Measurements from ENCODE around the gene HCFC1.

HCFC1 gene

DNA sequence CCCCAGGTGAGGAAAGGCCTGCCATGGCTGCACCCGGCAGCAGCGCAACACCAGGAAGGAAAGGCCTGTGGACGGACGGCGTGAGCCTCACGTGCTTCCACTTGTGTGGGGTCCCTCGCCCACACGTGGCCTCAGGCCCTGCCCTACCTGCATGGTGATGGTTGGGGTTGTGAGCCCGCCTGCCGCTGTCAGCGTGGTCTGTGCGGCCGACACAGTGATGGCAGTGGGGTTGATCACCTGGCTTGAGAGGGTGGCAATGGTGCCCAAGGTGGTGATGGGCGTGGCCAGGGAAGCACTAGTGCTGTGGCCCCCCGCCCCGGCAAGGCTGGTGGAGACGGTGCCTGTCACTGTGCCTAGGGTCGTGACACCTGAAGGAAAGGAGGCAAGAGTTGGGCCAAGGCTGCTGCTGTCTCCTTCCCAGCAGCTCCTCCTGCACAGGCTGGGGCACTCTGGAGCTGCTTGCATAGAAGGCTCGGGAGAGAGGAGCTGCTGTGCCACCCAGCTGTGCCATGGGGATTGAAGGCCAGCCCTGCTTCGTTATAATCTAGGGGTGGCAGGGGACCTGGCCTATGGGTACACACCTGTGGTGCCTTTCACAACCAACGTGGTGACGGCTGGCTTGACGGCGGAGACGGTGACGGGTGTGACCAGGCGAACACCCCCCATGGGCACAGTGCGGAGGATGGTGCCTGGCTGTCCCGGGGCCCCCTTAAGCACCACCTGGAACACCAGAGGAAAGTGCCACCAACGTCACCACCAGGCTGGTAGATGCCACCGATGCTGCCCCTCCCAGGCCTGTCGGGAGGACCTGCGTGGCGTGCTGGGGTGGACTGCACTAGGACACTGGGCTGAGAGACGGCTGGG, 15.3 kb downstream of the HCFC1 start:
- DNase-seq: no peak

GRCh38 chrX:153955228-153955732, 16.3 kb downstream of the HCFC1 start:
- no peak for DNase-seq

- DNase-seq: no peak
Observed at GRCh38 chrX:153954558-153955227, 16.9 kb downstream of the HCFC1 start.

DNA sequence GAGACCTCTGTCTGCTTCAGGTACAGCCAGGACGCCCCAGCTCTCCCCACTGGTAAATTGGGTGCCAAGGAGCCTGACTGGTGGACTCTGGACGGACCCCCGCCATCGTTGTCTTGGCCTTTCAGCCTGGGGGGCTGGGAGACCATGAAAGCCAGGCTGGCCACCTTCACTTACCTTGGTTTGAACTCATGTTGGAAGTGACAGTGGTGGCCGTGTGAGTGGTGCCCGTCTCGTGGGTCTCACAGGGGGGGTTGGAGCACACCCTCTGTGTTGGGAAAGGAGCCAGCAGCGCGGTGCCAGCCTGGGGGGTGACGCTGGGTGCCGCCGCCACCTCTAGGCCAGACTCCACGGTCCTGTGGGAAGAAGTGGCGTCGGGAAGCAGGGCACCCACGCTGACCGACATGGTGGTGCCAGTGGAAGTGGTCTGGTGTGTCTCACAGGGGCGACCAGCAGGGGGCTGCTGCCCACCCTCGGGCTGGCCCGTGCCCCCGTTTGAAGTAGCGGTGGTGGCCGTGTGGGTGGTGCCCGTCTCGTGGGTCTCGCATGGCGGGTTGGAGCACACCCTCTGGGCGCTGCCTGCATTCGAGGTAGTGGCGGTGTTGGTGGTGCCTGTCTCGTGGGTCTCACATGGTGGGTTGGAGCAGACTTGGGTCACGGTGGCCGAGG, 17.6 kb downstream of the HCFC1 start:
- DNase-seq: no peak

DNA sequence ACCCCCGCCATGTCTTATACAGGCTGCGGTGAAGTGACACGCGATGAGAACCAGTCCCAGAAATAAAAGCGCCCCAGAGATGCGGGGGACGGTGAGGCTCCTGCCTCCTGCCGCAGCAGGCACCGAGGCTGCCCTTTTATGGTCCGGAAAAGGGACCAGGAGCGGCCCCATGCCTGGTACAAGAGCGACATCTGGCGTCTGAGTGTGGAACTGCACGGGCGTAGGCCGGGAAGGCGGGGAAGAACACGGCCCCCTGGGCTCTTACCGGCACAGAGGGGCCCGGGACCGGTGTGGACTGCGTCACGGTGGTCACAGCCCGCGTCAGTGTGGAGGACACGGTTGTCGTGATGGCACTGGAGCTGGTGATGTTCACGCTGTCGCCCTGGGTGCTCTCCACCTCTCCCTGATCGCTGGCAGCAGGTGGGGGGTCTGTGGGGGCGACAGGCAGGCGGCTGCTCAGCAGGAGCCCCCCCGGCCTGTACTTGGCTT, 18.2 kb downstream of the HCFC1 start:
- peak; percentile 32 for DNase-seq

DNA sequence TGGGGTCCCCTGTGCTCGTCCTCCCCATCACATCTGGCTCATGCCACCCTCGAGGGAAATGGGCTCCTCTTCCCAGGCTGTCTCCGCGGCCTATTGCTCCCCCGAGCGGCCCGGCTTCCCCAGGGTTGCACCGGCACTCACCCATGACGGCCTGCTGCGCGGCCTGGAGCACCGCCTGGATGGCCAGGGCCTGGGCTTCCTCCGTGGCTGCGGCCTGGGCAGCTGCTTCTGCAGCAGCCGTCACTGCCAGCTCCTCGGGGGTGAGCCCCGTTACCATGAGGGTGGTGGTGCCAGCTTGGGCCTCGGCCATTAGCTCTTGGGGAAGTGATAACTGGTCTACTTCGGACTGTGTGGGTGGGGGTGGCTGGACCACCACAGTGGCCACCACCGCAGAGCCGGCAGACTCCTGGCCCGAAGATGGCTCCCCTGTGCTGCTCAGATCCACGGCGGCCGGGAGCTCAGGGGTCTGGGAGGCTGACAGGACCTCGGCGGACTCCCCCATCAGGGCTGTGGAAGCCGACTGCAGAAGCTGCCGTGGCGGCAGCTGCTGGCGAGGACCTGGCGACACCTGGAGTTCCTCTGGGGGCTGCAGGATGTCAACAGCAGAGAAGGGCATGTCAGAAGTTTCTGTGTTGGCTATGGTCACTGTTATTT, 19.1 kb downstream of the HCFC1 start:
- no peak for DNase-seq

DNA sequence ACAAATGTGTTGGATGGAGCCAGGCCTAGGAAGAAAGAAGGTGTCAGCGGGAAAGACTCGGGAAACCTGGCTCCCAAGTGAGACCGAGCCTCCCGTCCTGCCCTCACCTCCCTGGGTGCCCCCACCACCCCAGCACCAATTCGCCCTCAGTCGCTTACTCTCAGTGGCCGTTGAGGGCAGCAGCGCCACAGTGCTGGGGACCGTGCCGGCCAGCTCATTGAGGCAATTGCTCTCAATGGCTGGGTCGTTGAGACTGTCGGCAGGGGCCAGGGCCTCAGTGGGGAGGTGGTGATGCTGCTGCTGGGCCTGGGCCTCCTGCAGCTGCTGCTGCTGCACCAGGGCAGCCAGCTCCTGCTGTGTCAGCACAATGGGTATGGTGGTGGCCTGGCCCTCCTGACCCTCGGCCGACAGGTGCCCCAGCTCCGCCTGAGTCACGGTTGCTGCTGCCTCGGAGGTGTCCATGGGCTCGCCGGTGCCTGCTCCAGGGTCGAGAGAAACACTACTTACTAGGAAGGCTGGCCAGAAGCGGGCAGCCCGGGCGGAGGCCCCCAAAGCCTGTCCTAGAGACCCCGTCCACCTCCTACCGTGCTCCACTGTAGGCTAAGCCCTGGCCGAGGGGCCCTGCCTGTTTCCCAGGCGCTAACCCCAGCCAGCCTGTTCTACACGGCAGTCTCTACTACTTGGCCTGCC, 19.8 kb downstream of the HCFC1 start:
- no peak for DNase-seq

GRCh38 chrX:153950127-153950526, 21.5 kb downstream of the HCFC1 start:
- no peak for DNase-seq

DNA sequence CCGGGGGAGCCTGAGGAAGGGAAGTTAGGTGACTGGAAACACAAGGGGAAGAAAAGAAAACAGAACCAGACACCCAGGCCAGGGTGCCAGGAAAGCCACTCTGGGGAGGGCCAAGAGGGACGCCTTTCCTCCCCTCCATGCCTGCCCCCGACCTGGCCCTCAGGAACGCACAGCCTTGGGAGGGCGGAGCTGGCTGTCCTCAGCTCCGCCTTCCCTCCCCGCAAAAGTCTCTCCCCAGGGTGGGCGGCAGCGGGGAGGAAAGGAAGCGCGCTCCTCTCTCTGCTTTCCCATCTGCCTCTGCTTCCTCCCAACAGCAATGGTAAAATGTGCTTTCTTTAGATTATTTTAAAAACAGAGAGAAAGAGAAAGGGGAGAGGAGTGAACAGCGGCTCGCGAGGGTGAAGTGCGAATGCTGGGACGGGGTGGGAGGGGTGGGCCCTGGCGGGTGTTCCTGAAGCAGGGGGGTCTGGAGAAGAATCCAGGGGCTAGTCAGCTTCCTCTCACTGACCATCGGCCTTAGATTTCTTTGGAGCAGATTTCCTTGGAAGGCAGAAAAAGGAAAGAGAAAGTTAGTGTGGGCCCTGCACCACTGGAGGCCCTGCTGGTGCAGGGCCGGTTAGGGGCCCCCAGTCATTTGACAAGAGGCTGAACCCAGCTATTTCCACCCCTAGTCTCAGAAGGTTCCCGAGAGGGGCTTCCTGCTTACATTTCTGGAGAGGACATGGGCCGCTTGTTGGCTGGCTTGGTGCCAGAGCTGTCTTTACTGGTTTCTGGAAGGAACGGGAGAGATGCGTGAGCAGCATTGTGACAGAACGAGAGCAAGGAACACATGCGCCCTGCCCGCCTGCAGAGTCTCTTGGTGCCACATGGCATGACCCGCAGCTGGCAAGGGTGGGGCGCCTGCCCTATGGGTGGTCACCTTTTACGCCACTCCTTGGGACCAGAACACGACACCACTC, 22.5 kb downstream of the HCFC1 start:
- DNase-seq: no peak

DNA sequence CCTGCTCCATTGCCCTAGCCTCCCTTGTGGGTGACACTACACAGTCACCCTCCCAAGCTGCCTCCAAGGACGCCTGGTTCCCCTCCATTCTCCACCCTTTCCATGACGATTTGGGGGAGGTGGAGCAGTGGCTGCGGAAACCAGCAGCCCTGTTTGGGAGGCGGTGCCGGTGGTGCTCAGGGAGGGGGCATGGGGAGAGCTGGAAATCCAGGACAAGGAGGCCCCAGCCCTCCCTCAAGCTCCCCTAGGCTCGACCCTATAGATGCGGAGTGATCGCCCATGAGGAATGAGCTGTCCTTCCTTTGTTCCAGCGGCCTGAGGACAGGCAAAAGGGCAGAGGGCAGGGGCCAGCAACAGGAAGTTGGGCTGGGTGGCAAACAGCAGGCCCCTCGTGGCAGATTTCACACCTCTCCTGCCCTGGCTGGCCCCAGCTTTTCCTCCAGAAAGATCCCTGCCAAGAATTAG, 23.6 kb downstream of the HCFC1 start:
- DNase-seq: no peak

GRCh38 chrX:153947009-153947769, 24.4 kb downstream of the HCFC1 start:
- peak; percentile 68 for DNase-seq

GRCh38 chrX:153945956-153946943, 25.4 kb downstream of the HCFC1 start:
- no peak for DNase-seq

DNA sequence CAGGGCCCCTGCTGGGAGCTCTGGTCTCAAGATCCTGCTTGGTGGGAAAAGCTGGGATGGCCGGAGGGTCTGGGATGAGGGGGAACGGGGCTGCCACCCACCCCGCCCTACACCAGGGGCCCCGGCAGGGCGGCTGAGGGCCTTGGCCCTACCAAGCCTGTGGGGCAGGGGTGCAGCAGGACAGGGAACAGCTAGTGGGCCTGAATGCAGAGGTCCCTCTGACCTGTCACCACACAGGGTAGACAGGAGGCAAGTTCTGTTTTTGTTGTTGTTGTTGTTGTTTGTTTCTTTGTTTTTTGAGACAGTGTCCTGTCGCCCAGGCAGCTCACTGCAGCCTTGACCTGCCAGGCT, 26.8 kb downstream of the HCFC1 start:
- no peak for DNase-seq

DNA sequence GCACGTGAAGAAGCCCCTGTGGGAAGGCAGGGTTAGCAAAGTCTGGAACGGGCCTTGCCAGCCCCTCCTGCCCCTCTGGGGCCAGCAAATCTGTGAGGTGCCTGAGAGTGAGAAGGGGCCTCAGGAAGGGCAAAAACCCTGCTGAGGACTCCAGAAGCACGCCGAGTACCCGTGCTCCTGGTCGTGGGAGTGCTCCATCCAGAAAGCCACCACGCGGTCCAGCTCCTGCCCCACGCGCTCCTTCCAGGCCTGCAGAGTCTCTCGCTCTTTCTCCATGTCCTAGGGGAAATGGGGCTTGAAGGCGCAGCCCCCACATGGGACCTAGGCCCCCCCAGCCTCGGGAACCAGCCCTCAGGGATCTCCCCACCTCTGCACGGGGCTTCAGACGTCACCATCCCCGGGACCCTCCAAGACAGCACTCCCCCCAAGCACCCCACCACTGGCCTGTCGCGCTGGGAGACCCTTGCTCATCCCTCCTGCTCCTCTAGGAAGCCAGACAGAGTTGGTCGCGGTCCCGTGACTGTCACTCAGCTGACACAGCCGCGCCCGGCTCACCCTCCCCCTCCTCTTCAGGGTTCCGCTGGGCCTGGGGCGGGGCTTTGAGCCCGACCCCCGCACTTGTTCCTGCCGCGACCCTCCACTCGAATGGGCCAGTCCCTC, 27.3 kb downstream of the HCFC1 start, which contains the start of gene RENBP:
Gene RENBP, minus strand, starts transcription at position 504 of the 660 bp plus-strand sequence. Its CDS starts 33 bp downstream, at position 471.
- DNase-seq: no peak

DNA sequence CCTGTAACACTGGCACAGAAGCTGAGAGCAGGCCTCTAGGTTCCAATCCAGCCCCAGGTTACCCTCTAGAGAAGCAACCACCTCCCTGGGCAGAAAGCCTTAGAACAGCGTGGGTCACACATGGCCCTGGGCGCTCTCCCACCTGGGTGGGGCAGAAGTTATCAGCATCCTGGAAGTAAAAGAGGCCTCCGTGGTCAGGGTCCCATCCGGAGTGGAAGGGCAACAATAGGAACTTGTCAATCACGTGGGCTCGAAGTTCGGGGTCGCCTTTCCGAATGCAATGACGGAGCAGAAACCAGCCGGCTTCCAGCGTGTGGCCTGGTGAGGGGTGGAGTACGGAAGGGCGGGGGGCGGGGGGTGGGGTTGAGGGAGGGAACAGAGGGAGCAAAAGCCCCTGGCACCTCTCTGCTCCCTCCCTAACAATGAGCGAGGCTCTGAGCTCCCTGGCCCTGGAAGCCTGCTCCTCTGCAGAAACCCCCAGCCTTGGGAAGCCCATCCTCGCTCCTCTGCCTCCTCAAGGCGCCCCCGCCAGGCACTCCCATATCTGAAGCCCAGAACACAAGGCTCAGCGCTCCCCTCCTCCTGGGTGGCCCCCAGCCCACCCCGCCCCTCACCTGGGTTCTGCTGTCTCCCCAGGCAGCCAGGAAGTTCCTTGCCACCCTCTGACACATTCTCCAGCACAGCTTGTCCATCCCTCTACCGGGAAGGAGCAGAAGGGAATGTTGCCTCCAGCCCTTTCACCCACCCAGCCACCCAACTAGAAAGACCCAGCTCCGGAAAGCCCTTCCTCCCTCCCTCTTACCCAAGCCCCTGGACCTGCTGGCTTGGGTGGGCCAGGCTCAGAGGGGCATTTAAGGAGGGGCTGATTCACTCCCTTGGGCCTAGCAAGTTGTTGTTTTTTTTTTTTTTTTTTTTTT, 30.0 kb downstream of the HCFC1 start:
- no peak for DNase-seq

DNA sequence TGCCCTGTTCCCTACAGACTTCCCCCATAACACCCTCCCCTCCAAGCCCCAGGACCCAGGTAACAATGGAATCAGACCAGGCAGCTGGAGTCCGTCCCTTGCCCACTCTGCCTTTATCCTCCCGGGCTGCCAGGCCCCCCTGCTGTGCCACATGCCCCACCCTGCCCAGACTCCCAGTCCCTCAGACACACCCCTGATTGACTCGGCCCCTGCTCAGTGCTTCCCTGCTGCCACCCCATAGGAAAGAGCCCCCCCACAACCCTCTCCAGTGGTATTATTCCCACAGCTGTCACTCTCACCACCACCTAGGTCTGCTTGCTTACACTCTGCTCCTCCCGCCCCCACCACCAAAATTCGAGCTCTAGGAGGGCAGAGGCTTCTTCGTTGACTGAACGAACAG, 32.0 kb downstream of the HCFC1 start:
- no peak for DNase-seq

GRCh38 chrX:153938226-153938786, 33.3 kb downstream of the HCFC1 start:
- DNase-seq: no peak

Measured in HCEC 1CT (cell line).